Measurements from ENCODE around the gene GOLPH3. TPM values are rescaled to one million over a fixed set of nuclear protein-coding genes. Genes with fewer than 3 reads are reported as not detected.

GOLPH3 gene
- total RNA-seq, 1 donor from 2014 or later: 83.7 TPM

DNA sequence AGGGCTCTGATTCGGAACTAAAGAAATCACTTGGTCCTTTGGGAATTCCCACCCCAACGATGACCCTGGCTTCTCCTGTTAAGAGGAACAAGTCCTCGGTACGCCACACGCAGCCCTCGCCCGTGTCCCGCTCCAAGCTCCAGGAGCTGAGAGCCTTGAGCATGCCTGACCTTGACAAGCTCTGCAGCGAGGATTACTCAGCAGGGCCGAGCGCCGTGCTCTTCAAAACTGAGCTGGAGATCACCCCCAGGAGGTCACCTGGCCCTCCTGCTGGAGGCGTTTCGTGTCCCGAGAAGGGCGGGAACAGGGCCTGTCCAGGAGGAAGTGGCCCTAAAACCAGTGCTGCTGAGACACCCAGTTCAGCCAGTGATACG, 83.4 kb downstream of the GOLPH3 start:
- DNase-seq (ENCODE audit: low read depth) (no peak), FAIRE-seq (no peak)
- Histone ChIP-seq H3K36me3 (ENCODE audit: control insufficient read depth, insufficient read depth, low read length) (peaks cover 2% of the 10 kb centered on the region), H3K4me3 (ENCODE audit: low read depth, low read length) (no peak overlapping the region), H3K27me3 (ENCODE audit: control insufficient read depth, insufficient read depth, low read length) (no peaks in the 10 kb centered on the region)
- TF ChIP-seq, protein P1, sequence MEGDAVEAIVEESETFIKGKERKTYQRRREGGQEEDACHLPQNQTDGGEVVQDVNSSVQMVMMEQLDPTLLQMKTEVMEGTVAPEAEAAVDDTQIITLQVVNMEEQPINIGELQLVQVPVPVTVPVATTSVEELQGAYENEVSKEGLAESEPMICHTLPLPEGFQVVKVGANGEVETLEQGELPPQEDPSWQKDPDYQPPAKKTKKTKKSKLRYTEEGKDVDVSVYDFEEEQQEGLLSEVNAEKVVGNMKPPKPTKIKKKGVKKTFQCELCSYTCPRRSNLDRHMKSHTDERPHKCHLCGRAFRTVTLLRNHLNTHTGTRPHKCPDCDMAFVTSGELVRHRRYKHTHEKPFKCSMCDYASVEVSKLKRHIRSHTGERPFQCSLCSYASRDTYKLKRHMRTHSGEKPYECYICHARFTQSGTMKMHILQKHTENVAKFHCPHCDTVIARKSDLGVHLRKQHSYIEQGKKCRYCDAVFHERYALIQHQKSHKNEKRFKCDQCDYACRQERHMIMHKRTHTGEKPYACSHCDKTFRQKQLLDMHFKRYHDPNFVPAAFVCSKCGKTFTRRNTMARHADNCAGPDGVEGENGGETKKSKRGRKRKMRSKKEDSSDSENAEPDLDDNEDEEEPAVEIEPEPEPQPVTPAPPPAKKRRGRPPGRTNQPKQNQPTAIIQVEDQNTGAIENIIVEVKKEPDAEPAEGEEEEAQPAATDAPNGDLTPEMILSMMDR (IDR thresholded peaks at IDR 0.05; ENCODE audit: insufficient read depth, low read length, severe bottlenecking): no peak

DNA sequence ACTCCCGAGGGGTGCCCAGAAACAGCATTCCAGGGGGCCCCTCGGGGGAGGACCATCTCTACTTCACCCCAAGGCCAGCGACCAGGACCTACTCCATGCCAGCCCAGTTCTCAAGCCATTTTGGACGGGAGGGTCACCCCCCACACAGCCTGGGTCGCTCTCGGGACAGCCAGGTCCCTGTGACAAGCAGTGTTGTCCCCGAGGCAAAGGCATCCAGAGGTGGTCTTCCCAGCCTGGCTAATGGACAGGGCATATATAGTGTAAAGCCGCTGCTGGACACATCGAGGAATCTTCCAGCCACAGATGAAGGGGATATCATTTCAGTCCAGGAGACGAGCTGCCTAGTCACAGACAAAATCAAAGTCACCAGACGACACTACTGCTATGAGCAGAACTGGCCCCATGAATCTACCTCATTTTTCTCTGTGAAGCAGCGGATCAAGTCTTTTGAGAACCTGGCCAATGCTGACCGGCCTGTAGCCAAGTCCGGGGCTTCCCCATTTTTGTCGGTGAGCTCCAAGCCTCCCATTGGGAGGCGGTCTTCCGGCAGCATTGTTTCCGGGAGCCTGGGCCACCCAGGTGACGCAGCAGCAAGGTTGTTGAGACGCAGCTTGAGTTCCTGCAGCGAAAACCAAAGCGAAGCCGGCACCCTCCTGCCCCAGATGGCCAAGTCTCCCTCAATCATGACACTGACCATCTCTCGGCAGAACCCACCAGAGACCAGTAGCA, 83.9 kb downstream of the GOLPH3 start:
- Histone ChIP-seq H3K4me3 (ENCODE audit: low read depth, low read length) (no peak overlapping the region), H3K27me3 (ENCODE audit: control insufficient read depth, insufficient read depth, low read length) (no peaks in the 10 kb centered on the region), H3K36me3 (ENCODE audit: control insufficient read depth, insufficient read depth, low read length) (peaks cover 2% of the 10 kb centered on the region)
- DNase-seq (ENCODE audit: low read depth) (no peak), FAIRE-seq (no peak)
- TF ChIP-seq, protein P1 (IDR thresholded peaks at IDR 0.05; ENCODE audit: insufficient read depth, low read length, severe bottlenecking): no peak

DNA sequence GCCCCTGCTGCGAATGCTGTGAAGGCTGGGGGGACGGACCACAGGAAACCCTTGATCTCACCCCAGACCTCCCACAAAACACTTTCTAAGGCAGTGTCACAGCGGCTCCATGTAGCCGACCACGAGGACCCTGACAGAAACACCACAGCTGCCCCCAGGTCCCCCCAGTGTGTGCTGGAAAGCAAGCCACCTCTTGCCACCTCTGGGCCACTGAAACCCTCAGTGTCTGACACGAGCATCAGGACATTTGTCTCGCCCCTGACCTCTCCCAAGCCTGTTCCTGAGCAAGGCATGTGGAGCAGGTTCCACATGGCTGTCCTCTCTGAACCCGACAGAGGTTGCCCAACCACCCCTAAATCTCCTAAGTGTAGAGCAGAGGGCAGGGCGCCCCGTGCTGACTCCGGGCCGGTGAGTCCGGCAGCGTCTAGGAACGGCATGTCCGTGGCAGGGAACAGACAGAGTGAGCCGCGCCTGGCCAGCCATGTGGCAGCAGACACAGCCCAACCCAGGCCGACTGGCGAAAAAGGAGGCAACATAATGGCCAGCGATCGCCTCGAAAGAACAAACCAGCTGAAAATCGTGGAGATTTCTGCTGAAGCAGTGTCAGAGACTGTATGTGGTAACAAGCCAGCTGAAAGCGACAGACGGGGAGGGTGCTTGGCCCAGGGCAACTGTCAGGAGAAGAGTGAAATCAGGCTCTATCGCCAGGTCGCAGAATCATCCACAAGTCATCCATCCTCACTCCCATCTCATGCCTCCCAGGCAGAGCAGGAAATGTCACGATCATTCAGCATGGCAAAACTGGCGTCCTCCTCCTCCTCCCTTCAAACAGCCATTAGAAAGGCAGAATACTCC, 84.7 kb downstream of the GOLPH3 start:
- no peaks in the 10 kb centered on the region for H3K27me3 ChIP-seq (ENCODE audit: control insufficient read depth, insufficient read depth, low read length)
- no peak for FAIRE-seq
- no peak overlapping the region for H3K4me3 ChIP-seq (ENCODE audit: low read depth, low read length)
- TF ChIP-seq, protein P1 (IDR thresholded peaks at IDR 0.05; ENCODE audit: insufficient read depth, low read length, severe bottlenecking): no peak
- peaks cover 2% of the 10 kb centered on the region for H3K36me3 ChIP-seq (ENCODE audit: control insufficient read depth, insufficient read depth, low read length)
- DNase-seq (ENCODE audit: low read depth): no peak

DNA sequence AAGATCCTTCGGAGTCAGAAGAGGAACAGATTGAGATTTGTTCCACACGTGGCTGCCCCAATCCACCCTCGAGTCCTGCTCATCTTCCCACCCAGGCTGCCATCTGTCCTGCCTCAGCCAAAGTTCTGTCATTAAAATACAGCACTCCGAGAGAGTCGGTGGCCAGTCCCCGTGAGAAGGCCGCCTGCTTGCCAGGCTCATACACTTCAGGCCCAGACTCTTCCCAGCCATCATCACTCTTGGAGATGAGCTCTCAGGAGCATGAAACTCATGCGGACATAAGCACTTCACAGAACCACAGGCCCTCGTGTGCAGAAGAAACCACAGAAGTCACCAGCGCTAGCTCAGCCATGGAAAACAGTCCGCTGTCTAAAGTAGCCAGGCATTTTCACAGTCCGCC, 85.9 kb downstream of the GOLPH3 start:
- Histone ChIP-seq H3K36me3 (ENCODE audit: control insufficient read depth, insufficient read depth, low read length) (peaks cover 2% of the 10 kb centered on the region), H3K4me3 (ENCODE audit: low read depth, low read length) (no peak overlapping the region), H3K27me3 (ENCODE audit: control insufficient read depth, insufficient read depth, low read length) (no peaks in the 10 kb centered on the region)
- DNase-seq (ENCODE audit: low read depth) (no peak), FAIRE-seq (no peak)
- TF ChIP-seq, protein P1 (IDR thresholded peaks at IDR 0.05; ENCODE audit: insufficient read depth, low read length, severe bottlenecking): no peak

DNA sequence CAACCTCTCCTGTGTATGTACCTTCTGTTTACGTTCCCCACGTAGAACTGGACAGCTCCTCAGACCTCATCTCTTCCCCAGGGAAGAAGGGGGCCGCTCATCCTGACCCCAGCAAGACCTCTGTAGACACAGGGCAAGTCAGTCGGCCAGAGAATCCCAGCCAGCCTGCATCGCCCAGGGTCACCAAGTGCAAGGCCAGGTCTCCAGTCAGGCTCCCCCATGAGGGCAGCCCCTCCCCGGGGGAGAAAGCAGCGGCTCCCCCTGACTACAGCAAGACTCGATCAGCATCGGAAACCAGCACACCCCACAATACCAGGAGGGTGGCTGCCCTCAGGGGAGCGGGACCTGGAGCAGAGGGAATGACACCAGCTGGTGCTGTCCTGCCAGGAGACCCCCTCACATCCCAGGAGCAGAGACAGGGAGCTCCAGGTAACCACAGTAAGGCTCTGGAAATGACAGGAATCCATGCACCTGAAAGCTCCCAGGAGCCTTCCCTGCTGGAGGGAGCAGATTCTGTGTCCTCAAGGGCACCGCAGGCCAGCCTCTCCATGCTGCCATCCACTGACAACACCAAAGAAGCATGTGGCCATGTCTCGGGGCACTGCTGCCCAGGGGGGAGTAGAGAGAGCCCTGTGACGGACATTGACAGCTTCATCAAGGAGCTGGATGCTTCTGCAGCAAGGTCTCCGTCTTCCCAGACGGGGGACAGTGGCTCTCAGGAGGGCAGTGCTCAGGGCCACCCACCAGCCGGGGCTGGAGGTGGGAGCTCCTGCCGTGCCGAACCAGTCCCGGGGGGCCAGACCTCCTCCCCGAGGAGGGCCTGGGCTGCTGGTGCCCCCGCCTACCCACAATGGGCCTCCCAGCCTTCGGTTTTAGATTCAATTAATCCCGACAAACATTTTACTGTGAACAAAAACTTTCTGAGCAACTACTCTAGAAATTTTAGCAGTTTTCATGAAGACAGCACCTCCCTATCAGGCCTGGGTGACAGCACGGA, 86.7 kb downstream of the GOLPH3 start:
- Histone ChIP-seq H3K4me3 (ENCODE audit: low read depth, low read length) (no peak overlapping the region), H3K36me3 (ENCODE audit: control insufficient read depth, insufficient read depth, low read length) (peaks cover 2% of the 10 kb centered on the region), H3K27me3 (ENCODE audit: control insufficient read depth, insufficient read depth, low read length) (no peaks in the 10 kb centered on the region)
- TF ChIP-seq, protein P1 (IDR thresholded peaks at IDR 0.05; ENCODE audit: insufficient read depth, low read length, severe bottlenecking): no peak
- FAIRE-seq (no peak), DNase-seq (ENCODE audit: low read depth) (no peak)

Measured in bronchial epithelial cell (primary cell).